CD4-positive, alpha-beta T cell treated with Interleukin-6 at 100 ng/mL for 8 hours (primary cell): ENCODE results near the gene ZNF718.
"Not testable (repeated sequence)": the region's sequence is repeated elsewhere in the genome, so short reads cannot be mapped to it uniquely, and the experiment has no call there.

ENCODE experiments used
- DNase-seq: peaks from one replicate; pipeline ENCODE4 v3.0.0-alpha.2; 2020; ENCODE audit warnings: mixed read lengths, low spot score

Gene ZNF718

DNA sequence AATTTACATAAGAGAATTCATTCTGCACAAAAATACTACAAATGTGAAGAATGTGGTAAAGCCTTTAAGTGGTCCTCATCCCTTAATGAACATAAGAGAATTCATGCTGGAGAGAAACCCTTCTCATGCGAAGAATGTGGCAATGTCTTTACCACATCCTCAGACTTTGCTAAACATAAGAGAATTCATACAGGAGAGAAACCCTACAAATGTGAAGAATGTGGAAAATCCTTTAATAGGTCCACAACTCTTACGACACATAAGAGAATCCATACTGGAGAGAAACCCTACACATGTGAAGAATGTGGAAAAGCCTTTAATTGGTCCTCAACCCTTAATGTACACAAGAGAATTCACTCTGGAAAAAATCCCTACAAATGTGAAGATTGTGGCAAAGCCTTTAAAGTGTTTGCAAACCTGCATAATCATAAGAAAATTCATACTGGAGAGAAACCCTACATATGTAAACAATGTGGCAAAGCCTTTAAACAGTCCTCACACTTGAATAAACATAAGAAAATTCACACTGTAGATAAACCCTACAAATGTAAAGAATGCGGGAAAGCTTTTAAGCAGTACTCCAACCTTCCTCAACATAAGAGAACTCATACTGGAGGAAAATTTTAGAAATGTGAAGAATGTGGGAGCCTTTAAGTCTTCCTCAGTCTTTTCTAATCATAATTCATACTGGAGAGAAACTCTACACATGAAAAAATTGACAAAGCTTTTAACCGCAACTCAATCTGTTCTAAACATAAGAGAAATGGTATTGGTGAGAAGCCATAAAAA lies 37.4 kb downstream of the ZNF718 start:
- DNase-seq = no peak

DNA sequence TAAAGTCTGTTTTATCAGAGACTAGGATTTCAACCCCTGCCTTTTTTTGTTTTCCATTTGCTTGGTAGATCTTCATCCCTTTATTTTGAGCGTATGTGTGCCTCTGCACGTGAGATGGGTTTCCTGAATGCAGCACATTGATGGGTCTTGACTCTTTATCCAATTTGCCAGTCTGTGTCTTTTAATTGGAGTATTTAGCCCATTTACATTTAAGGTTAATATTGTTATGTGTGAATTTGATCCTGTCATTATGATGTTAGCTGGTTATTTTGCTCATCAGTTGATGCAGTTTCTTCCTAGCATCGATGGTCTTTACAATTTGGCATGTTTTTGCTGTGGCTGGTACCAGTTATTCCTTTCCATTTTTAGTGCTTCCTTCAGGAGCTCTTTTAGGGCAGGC lies 45.3 kb downstream of the ZNF718 start:
- DNase-seq = not testable (repeated sequence)

DNA sequence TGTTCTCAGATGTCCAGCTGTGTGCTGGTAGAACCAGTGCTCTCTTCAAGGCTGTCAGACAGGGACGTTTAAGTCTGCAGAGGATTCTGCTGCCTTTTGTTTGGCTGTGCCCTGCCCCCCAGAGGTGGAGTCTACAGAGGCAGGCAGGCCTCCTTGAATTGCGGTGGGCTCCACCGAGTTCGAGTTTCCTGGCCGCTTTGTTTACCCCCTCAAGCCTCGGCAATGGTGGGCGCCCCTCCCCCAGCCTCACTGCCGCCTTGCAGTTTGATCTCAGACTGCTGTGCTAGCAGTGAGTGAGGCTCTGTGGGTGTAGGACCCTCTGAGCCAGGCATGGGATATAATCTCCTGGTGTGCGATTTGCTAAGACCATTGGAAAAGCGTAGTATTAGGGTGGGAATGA lies 47.0 kb downstream of the ZNF718 start:
- DNase-seq = not testable (repeated sequence)

DNA sequence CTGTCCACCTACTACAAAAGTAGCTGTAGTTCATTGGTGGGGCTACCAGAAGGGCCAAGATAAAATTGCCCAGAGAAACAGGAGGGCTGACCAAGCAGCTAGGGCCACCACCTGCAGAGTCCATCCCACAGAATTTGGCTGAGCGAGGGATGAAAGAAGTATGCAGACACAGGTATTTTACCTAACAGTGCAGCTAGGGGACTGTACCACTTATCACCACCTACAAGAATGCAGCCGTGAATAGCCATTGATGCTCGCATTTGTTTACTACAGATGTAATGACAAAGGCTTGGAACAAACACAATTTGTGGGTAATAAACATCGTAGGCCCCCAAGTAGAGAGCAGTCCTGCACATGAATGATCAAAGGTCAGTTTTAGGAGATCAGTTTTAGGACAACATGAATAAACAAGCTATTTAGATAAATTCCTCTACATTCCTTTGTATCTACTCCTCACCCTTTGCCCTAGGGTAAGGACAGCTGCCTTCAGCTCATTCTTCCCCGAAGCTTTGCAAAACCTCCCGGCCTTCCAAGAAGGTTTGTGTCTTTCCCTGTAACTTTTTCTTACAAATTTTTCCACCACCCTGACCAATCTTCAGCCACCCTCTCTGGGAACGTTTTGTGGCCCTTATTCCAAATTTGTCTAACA lies 49.5 kb downstream of the ZNF718 start:
- no peak for DNase-seq

DNA sequence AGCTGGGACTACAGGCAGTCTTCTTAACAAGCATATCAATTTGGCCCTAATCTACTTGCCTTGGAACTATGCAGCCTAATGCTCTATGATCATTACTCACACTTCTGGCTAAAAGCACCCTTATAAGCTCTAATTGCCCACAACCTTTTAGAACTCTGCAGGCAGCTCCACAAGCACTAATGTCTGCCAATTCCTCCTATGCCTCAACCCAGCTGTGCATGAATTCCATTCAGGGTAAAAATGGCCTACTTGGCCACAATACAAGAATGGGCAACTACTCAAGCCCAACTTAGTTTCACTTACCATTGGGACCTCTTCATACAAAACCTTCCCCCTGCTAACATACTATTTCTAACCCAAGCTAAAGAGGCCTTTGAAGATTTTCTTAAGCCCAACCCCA lies 51.7 kb downstream of the ZNF718 start:
- DNase-seq = no peak

DNA sequence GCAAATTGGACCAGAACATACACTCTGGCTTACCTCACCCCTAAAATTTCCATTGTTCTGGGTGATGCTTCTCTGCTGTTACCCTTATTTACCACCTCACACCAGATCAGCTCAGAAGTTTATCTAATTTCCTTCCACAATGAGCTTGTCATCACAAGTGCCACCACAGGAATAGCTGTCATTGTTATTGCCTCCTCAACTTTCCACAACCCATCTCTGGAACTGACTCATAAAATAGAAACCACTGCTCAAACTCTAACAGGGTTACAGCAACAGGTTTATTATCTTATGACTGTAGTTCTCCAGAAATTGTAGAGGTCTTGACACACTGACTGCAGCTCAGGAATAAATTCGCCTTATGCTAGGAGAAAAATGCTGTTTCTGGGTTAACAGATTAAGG lies 52.7 kb downstream of the ZNF718 start:
- no peak for DNase-seq

DNA sequence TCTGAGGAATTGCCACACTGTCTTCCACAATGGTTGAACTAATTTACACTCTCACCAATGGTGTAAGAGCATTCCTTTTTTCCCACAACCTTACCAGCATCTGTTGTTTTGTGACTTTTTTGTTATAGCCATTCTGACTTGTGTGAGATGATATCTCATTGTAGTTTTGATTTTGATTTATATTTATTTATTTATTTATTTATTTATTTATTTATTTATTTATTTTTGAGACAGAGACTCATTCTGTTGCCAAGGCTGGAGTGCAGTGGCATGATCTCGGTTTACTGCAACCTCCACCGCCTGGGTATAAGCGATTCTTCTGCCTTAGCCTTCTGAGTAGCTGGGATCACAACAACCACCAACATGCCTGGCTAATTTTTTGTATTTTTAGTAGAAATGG lies 57.9 kb downstream of the ZNF718 start:
- not testable (repeated sequence) for DNase-seq

DNA sequence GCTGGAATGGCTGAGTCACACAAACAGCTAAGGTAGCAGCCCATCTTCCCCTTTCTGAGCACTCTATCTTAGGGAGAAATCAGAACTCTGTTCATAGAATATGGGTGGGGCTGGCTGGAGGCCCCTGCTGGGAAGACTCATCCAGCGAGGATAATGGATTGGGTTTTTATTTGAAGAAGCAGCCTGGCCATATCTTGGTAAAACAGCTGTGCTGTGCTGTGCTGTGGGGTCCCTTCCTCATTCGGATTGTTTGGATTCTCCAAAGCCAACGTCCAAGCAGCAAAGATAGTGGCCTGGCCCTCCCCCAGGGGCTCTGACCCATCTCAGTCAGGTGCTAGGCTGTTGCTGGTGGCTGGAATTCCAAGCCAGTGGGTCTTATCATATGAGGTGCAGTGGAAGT lies 63.8 kb downstream of the ZNF718 start:
- no peak for DNase-seq

DNA sequence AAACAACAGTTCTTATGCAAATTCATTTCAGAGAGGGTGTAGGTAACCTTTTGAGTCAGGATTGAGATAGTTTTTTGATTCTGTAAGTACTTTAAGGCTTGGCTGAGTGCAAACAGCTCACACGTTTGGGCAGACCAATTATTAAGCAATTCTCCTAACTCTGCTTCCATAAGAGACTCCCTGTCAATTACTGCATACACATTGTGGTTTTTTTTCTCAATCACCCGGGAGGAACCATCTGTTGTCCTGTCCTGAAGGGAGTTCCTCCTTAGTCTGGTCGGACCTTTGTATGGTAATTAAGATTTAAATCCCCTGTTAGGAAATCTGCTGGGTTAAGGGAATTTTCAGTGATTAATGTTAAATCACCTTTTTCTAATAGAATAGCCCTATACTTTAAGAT lies 70.9 kb downstream of the ZNF718 start:
- not testable (repeated sequence) for DNase-seq

DNA sequence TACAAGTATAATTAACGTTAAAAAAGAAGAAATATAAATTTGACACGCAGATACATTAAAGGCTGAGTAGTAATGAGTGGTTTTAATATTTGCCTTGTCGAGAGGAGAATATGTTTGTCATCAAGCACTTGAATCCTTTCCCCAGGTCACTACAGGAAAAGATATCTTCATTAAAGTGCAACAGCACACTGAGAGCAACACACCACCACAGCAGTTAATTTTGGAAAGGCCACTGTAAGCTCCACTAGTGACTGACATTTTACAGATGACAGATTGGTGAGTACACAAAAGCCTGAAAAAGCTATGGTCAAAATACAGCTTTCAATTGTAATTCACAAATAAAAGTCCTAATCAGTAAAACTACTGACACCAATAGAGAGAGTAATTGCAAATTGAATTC lies 76.6 kb downstream of the ZNF718 start:
- DNase-seq = no peak

DNA sequence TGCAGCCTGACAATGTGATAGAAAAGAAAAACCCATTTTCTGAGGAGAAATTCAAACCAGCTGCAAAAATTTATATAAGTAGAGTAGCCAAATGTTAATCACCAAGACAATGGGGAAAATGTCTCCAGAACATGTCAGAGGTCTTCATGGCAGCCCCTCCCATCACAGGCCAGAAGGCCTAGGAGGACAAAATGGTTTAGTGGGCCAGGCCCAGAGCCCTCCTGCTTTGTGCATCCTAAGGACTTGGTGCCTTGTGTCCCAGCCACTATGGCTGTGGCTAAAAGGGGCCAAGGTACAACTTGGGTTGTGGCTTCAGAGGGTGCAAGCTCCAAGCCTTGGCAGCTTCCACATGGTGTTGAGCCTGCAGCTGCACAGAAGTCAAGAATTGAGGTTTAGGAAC lies 78.5 kb downstream of the ZNF718 start:
- DNase-seq = not testable (repeated sequence)

DNA sequence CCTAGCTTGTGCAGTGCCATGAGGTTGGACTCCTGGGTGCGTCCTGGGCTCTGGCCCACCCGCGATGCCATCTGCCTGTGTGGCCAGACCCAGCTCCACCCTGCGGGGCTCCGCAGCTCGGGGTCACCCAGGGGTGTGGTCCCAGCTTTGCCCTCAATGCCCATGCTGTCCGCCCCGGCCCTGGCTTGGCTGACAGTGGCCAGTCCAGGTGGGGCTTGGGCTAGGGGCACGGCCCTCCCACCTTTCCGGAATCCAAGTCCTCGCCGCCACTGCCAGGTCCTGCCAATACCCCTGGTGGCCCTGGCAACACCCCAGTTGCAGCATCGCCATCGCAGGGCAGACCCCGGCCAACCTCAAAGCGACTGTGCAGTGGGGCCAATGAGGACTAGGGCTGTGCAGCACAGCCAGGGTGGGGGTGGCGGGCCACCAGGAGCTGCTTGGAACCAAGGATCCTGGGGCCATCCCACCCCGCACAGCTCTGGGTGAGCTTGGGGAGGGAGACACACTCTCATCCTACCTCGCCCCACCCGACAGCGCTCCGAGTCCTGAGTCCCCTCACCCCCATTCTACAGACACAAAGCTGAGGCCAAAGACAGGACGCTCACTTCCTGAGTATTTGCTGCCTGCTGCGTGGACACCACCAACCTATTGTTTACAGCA lies 80.9 kb downstream of the ZNF718 start:
- no peak for DNase-seq

DNA sequence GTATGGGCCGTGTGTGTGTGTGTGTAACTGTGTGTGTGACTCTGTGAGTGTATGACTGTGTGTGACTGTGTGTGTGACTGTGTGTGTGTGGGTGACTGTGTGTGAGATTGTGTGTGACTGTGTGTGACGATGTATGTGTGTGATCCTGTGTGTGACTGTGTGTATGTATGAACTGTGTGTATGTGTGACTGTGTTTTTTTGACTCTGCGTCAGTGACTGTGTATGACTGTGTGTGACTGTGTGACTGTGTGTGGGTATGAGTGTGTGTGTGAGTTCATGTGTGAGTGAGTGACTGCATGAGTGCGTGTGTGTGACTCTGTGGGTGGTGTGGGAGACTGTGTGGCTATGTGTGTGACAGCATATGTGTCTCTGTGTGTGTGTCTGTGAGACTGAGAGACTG lies 81.8 kb downstream of the ZNF718 start:
- DNase-seq = no peak

DNA sequence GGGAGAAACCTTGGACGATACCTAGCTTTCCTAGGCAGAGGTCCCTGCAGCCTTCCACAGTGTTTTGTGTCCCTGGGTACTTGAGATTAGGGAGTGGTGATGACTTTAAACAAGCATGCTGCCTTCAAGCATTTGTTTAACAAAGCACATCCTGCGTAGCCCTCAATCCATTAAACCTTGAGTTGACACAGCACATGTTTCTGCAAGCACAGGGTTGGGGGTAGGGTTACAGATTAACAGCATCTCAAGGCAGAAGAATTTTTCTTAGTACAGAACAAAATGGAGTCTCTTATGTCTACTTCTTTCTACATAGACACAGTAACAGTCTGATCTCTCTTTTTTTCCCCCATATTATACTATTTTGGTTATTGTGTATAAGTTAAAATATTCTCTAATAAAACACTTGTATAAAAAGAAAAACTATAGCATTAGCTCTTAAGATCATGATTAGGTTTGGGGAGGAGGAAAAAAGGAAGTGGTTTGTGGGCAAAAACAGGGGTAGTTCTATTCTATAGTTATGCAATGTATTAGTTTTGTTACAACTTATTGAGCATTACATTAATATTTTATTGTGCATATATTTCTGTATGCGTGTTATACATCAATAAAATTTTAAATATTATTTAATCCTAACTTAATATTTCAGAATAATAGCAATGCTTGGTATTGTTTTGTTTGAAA lies 84.3 kb downstream of the ZNF718 start:
- not testable (repeated sequence) for DNase-seq

DNA sequence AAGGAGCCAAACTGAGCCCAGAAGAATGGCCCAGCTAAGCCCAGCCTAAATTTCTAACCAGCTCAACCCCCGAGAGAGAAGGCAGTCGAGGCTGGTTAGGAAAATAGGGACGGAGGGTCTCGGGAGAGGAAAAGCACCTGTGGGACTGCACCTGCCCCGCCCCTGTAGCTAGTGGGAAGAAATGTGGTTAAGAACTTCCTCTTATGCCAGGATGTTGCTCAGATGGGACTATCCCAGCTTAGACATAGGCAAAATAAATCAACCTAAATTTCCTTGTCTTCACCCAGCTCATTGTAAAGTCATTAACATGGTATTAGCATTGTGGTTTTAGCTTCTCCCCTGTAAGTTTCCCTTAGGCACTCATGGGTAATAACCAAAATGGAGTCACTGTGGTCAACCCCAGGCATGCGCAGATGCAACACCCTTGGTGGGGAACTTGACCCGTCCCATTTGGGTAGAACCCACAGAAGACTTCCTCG lies 86.8 kb downstream of the ZNF718 start:
- no peak for DNase-seq

DNA sequence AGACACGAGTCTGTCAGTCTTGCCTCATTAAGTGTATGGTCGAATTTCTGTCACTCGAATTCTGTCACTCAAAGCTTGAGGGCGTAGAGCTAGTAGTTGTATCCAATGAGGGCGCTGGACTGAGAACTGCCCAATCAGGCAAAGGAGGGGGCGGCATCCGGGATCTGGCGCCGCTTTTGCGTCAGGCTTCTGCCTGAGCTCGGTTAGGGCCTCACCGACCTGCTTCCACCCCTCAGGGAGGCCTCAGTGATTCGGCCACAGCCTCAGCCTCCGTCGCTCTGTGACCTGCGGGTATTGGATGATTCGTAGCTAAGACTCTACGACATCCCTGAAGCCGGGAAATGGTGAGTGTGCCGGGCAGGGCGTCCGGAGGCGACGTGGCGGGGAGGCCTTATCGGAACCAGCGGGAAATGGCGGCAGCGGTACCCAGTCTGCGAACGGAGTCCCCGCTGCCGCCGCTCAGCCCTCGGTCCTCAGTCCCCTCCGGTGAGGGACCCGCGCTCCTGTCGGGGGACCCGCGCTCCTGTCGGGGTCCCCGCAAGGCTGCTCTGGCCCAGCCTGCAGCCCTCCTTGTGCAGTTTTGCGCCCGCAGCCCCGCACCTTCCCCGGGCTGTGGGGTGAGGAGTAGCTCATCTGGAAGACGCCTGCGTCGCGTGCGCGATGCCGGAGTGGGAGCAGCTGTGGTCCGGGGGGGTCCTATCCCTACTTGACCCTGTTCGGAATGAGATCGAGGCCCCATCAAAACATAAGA lies 88.3 kb downstream of the ZNF718 start:
- DNase-seq = no peak

DNA sequence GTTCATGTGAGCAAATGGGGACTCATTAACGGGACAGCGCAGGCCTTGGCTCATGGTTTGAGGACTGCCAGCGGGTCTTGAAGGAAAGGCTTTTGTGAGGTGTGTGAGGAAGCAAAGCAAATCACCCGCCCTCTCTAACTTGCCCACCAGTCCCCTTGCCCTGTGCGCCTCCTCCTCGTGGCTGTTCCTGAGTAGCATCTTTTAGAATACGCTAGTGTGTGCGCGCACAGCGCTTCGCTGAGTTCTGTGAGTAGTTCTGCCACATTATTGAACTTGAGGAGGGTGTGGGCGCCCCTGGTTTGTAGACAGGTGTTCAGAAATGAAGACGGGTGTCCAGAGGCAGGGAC lies 88.9 kb downstream of the ZNF718 start:
- DNase-seq = not testable (repeated sequence)
